Erythroblast (primary cell): ENCODE results near the gene CXCR4.

Experiments
- DNase-seq, 2 experiments: peaks; one replicate each; lab custom pipeline; 2025; lab: John Stamatoyannopoulos, UW
- GATA1 ChIP-seq: IDR thresholded peaks from 2 replicates; pipeline ENCODE4 v1.6.1; 2011; ENCODE audit warnings: low read depth, mild to moderate bottlenecking, control low read depth, low read length, moderate library complexity
- POLR2A ChIP-seq: IDR thresholded peaks from 2 replicates; pipeline ENCODE4 v1.6.1; 2011; ENCODE audit warnings: mild to moderate bottlenecking, low read length

The CXCR4 gene

DNA sequence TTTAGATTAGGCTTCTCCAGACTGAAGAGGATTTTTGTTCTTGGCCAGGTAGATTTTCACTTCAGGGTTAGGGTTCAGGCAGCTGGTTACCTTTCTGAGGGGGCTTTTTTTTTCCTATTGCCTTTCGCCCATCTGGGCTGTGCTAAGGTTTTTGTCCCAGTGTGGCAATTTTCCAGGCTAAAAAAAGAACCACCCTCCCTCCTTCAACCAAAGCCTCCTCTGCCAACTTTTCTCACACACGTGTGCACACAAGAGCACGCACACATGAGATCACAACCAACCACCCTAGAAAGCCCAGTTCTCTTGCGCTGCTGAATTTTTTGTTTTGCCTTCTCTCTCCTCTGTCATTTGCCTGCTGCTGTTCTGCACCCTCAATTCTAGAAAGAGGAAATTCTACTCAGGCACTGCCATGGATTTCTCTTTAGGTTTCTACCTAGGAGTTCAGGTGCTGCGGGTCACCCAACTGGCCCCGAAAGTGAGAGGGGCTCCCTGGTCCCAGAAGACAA is 8.5 kb upstream of the CXCR4 start:
- no peak for TF ChIP-seq GATA1
- no peak for TF ChIP-seq POLR2A
- no peak for DNase-seq

DNA sequence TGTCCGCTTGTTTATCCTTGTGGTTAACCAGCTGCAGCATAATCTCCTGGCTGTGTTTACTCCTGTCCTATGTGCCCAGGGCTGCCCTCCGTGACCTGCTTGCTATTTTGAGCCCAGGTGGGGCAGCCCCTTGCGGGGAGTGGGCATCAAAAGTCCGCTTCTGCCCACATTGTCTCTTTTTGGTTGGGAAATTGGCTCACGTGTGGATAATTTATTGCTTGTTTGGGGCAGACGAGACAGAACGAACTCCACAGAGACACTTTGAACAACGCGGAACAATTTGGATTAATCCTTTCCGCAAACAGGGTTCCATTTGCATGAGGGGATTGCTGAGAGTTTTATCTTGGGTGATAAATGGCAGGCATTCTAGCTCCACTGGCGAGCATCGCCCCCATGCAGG is 8.1 kb upstream of the CXCR4 start:
- DNase-seq = no peak
- TF ChIP-seq GATA1 (no peak), POLR2A (no peak)

DNA sequence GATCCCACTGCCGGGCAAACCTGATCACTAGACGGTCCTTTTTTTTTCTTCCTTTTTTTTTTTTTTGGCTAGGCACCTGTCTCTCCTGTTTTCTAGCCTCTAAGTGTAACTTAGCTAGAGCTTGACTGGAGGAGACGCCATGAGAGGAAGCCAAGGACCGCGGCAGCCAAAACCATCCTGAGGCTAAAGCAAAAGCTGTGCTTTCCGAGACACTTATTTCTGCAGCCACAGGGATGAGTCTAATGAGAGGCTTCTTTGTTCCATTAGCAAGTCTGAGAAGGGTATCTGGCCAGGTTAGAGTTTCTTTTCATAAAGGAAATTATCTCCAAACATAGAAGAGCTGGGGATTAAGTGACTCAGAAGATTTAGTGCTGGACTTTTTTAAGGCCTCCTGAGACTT is 7.3 kb upstream of the CXCR4 start:
- DNase-seq = no peak
- TF ChIP-seq GATA1 (no peak), POLR2A (no peak)

DNA sequence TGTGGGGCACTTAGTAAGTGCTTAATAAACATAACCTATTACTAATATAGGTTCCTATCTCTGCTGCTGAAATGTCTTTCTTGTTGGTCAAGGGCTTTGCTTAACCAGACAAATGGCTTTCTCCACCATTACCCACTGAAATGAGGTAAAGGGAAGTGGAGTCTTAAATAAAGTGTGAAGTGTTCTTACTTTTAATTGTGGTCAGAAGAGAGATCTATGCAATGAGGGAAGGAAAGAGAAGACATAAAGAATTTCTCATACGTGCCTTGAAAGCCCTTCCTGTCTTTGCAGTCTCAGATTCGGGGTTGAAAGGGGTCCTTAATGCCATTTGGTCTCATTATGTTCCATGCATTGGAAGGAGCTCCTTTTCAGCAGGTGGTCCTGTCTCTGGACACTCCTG is 6.9 kb upstream of the CXCR4 start:
- no peak for TF ChIP-seq GATA1
- no peak for TF ChIP-seq POLR2A
- no peak for DNase-seq

DNA sequence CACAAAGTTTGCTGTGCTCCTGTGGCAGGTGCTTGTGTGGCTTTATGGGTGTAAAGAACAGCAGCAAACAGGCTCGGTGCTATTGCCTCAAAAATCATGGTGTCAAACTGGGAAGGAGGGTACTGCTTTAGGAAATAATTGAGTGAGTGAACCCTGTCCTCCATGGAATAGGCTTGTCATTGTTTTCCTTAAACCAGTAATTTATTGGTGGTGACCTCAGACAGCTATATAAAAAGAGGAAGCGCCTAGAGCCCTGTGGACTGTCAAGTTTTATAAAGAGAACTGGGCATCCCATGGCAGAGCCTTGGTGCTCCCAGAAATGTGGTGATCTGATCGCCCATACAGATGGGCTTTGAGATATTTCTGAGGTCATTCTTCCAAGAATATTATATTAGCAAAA is 4.7 kb upstream of the CXCR4 start:
- no peak for TF ChIP-seq POLR2A
- TF ChIP-seq GATA1 = no peak
- no peak for DNase-seq

DNA sequence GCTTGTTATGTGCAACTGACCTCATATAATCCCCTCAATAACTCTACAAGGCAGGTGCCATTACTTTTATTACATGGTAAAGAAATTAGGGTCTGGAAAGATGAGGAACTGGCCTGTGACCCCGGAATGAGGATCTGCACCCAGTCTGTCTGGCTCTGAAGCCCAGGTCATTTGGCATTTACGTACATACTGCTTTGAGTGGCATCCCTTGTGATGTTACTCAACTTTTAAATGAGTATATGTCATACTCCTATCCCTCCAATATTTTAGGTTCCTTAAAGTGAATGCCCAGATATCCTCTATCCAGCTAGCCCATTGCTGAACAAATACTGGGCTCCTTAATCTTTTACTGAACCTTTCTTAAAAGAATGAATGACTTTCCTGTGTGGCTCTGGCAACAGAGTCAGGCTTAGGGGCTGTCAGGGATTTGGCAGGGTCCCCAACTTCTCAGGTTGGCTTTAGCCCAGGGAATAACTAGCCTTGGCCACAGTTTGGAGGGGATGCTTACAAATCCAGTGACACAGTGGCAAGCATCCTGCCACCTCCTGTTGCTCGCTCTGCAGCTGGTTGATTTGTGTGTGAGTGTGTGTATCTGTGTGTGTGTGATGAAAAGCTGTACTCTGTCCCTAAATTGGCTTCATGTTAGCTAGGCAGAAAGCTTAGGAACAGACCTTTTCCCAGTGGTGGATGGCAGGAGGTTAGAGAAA is 3.4 kb upstream of the CXCR4 start:
- no peak for DNase-seq
- no peak for TF ChIP-seq POLR2A
- TF ChIP-seq GATA1 = no peak

DNA sequence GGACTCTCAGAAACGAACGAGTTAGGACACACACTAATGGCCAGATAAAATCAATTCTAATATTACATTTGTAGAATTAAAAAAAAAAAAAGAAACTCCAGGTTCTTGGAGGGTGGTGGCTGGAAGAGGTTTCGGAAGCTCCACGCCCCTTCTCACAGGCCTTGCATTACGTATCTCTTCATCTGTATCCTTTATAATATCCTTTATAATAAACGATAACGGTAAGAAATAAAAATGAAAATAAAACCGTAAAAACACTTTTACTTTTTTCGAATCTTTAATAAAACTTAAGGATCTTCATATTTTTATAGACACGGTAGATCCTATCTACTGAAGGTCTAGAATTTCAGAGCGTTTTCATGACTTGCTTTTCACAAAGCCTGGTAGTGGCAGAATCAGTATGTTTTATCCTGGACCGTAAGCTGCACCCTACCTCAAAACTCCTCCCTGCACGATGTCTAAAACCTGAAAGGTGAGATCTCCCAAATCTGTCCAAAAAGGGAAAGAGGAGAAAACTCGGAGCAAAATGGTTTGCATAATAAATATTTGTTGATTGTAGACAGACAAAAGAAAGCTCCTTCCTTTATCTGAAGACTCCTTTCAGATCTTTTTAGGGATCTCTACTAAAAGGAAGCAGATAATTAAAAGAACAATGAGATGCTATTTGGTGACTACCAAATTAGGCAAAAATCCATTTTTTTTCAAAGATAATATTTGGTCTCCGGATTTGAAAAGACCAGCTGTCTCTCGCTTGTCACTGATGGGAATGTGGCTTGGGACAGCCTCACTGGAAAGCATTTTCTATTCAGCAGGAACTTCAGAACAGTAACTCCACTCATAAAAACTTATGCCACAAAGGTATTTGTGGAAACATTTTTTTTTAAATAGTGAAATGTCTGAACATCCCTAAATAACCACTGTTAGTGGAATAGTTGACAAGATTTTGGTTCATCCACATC is 2.0 kb upstream of the CXCR4 start:
- no peak for DNase-seq
- TF ChIP-seq GATA1 (no peak), POLR2A (no peak)

DNA sequence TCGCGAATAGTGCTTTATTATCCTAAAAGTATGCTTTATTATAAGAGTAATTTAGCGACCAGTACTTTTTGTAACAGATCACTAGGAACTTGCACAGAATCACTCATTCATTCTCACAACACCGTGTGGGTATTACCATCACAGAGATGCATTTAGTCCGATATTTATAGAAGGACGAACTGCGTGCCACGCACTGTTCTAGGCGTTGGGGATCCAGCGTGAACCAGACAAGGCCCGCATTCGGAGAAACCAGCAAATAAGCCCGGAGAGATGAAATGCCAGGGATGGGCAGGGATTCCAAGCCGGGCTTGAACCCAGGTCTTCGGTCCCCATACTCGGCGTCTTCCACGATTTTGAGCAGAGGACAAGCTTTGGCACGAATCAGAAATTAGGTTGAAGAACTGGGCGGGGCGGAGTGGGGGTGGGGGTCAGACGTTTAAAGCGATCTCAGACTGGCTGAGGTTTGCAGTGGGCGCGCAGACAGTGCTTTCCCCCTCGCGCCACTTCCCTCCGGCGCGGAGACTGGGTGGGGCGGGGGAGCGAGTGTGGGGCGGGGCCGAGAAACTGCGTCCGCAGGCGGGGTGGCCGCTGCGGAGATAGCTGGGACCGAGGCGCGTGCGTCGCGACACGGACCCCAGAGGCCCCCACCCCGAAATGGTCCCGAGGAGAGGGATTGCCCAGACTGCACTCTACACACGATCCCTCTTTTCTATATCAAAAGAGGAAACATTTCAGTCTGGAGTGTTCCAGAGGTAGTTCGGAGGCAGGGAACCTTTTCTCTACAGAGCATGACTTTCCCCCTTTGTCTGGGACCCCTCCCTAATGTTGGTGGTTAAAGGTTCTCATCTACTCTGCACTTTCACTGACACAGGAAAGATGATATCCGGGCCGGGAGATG is 1.1 kb upstream of the CXCR4 start:
- TF ChIP-seq GATA1 = no peak
- no peak for TF ChIP-seq POLR2A
- DNase-seq = peak; percentile 40 to 46

DNA sequence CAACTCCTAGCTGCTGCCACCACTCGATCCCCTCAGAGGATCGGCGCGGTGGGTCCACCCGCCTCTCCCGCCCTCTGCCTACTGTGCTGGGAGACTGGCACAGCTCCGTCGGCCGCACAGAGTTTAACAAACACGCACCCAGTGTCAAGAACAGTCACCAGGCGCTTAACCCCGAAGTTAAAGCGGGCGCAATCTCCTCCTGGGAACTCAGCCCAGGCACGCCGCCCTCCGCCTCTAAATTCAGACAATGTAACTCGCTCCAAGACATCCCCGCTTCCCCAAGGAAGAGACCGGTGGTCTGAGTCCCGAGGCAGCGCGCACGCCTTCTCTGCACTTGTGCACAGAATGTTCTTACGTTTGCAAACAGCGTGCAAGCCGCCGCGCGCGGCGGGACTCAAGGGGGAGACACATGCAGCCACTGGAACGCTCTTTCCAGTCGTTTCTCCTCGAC is 533 bp downstream of the CXCR4 start:
- DNase-seq = peak; percentile 69
- TF ChIP-seq POLR2A (no peak), GATA1 (no peak)

DNA sequence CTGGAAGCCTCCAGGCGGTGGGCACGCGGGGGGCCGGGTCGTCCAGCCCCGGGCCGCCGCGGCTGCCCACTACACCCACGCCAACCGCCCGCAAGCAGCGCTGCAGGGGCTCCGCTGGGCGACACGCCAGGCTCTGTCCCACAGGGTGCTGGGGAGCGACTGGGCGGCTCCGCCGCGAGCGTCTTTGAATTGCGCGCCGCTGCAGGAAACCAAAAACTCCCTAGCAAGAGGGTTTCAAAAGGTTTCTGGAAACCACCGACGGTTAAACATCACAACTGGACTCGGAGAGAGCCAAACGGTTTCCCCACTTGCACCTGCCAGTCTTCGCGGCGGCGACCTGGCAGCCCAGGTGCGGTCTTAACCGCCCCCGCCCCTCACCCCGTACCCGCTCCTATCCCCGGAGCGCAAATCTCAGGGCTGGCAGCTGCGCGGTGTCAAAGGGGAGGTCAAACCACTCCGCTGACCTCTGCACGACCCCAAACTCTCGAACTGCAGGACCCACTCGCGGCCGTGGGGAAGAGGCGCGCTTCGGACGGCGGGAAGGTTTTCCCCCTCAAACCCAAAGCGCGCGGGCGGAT is 1.0 kb downstream of the CXCR4 start:
- peak; percentile 38 to 41 for DNase-seq
- TF ChIP-seq GATA1 (no peak), POLR2A (no peak)

DNA sequence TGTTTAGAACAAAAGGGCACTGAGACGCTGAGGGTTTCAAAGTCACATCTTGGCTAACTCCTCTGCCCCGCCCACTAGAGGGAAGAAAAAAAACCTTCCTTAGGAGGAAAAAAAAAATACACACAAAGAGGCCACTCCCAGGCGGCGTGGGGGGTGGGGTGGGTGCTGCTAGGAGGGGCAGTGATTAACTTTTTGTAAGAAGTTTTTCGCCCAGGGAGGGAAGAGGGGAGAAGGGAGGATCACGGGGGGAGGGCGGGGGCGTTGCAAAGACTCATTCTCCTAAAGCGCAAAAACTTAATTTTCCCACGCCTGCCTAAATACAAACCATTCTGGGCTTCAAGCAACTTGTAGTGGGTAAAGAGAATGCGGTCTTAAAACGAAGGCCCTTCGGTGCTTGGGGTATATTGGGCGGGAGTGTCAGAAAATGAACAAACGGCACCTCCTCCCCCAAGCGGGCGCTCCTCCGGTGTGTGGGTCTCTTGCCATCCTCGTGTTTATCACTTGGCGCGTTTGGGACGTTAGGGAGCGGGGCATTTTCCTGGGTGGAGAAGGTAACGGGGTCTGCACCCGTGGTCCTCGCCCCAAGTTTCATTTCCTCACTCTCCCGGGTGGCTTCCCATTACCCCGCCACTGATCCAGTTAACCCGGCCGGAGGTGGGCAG is 1.7 kb downstream of the CXCR4 start:
- TF ChIP-seq POLR2A (no peak), GATA1 (no peak)
- peak; percentile 34 to 45 for DNase-seq

DNA sequence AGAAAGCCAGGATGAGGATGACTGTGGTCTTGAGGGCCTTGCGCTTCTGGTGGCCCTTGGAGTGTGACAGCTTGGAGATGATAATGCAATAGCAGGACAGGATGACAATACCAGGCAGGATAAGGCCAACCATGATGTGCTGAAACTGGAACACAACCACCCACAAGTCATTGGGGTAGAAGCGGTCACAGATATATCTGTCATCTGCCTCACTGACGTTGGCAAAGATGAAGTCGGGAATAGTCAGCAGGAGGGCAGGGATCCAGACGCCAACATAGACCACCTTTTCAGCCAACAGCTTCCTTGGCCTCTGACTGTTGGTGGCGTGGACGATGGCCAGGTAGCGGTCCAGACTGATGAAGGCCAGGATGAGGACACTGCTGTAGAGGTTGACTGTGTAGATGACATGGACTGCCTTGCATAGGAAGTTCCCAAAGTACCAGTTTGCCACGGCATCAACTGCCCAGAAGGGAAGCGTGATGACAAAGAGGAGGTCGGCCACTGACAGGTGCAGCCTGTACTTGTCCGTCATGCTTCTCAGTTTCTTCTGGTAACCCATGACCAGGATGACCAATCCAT is 2.7 kb downstream of the CXCR4 start:
- DNase-seq = no peak
- TF ChIP-seq POLR2A (no peak), GATA1 (no peak)
